WTC11 (cell line): ENCODE data around the gene CDH13. TPM values are rescaled to one million over a fixed set of nuclear protein-coding genes. Genes with fewer than 3 reads are reported as not detected.

ENCODE experiments used
- ATAC-seq: fragments of 200-7000 bp; cut with Tn5 transposase; 2 replicates; pipeline ENCODE4 v1.10.0; 2021; ENCODE audit warnings: mild to moderate bottlenecking, moderate library complexity
- CTCF ChIA-PET: fragments of 300-600 bp; sonication (Branson Sonifier 250); formaldehyde crosslinking; loops from one replicate; lab custom pipeline; 2021; ENCODE audit warnings: antibody characterized with exemption; lab: Charles Lee
- POLR2A ChIA-PET: fragments of 350-600 bp; sonication (Branson Sonifier 250); formaldehyde crosslinking; loops from one replicate; lab custom pipeline; 2021; ENCODE audit warnings: antibody characterized with exemption; lab: Charles Lee
- DNase-seq: peaks from one replicate; pipeline ENCODE4 v3.0.0; 2021; ENCODE audit warnings: low spot score
- H3K27ac Mint-ChIP-seq: 2 replicates; pipeline ENCODE4 v1.8.0; 2021; ENCODE audit warnings: mixed read lengths
- H3K27me3 Mint-ChIP-seq: 2 replicates; pipeline ENCODE4 v1.8.0; 2021; ENCODE audit warnings: low read depth, mild to moderate bottlenecking, moderate library complexity, mixed read lengths
- H3K36me3 Mint-ChIP-seq: 2 replicates; pipeline ENCODE4 v1.8.0; 2021; ENCODE audit warnings: mixed read lengths
- H3K4me1 Mint-ChIP-seq: 2 replicates; pipeline ENCODE4 v1.8.0; 2022; ENCODE audit warnings: mixed read lengths
- H3K4me3 Mint-ChIP-seq: 2 replicates; pipeline ENCODE4 v1.8.0; 2021; ENCODE audit warnings: mild to moderate bottlenecking, moderate library complexity, mixed read lengths
- H3K9me3 Mint-ChIP-seq: 2 replicates; pipeline ENCODE4 v1.8.0; 2021; ENCODE audit warnings: mixed read lengths
- CBFB ChIP-seq: sonication (generic); formaldehyde crosslinking; IDR thresholded peaks from 2 replicates; pipeline ENCODE4 v1.8.1; 2022; ENCODE audit warnings: mild to moderate bottlenecking, low read depth, missing genetic modification reagents
- ELF4 ChIP-seq: sonication (generic); formaldehyde crosslinking; IDR thresholded peaks from 2 replicates; pipeline ENCODE4 v1.8.1; 2022; ENCODE audit warnings: low read depth, mild to moderate bottlenecking, moderate library complexity, missing genetic modification reagents
- ESRRA ChIP-seq: sonication (generic); formaldehyde crosslinking; IDR thresholded peaks from 2 replicates; pipeline ENCODE4 v1.8.1; 2022; ENCODE audit warnings: mild to moderate bottlenecking, missing genetic modification reagents, borderline replicate concordance
- GTF2I ChIP-seq: fragments of 250-450 bp; sonication (Bioruptor Pico); conservative IDR thresholded peaks from 2 replicates; pipeline ENCODE4 v1.4.0; 2021; ENCODE audit warnings: mild to moderate bottlenecking
- MXD4 ChIP-seq: fragments of 250-450 bp; sonication (Bioruptor Pico); IDR thresholded peaks from 2 replicates; pipeline ENCODE4 v1.8.0; 2021; ENCODE audit warnings: mild to moderate bottlenecking, moderate library complexity, borderline replicate concordance
- NR3C1 ChIP-seq: sonication (generic); formaldehyde crosslinking; conservative IDR thresholded peaks from 2 replicates; pipeline ENCODE4 v1.8.1; 2023; ENCODE audit warnings: low read depth, mild to moderate bottlenecking, missing genetic modification reagents
- OVOL2 ChIP-seq: fragments of 250-450 bp; sonication (Bioruptor Pico); IDR thresholded peaks from 2 replicates; pipeline ENCODE4 v1.9.0; 2021; ENCODE audit warnings: mild to moderate bottlenecking, borderline replicate concordance
- SOX15 ChIP-seq: fragments of 250-450 bp; sonication (Bioruptor Pico); IDR thresholded peaks from 2 replicates; pipeline ENCODE4 v1.9.0; 2021; ENCODE audit warnings: mild to moderate bottlenecking
- ZNF121 ChIP-seq: sonication (generic); formaldehyde crosslinking; IDR thresholded peaks from 2 replicates; pipeline ENCODE4 v1.8.0; 2023; ENCODE audit warnings: missing genetic modification reagents
- total RNA-seq: library from RNA; stranded (reverse); gene quantifications from 3 replicates; pipeline ENCODE4 v1.2.3, GENCODE V29; 2021
- TF ChIP-seq, protein P1 (sequence below): sonication (generic); formaldehyde crosslinking; IDR thresholded peaks from 2 replicates; pipeline ENCODE4 v1.8.0; 2022; ENCODE audit warnings: missing genetic modification reagents
- TF ChIP-seq, protein P2 (sequence below): fragments of 250-450 bp; sonication (Bioruptor Pico); conservative IDR thresholded peaks from 2 replicates; pipeline ENCODE4 v1.9.0; 2021; ENCODE audit warnings: mild to moderate bottlenecking
- TF ChIP-seq, protein P3 (sequence below): sonication (generic); formaldehyde crosslinking; IDR thresholded peaks from 2 replicates; pipeline ENCODE4 v1.8.1; 2022; ENCODE audit warnings: mild to moderate bottlenecking, moderate library complexity, missing genetic modification reagents
- TF ChIP-seq, protein P4 (sequence below): fragments of 250-450 bp; sonication (Bioruptor Pico); IDR thresholded peaks from 2 replicates; pipeline ENCODE4 v1.9.0; 2021; ENCODE audit warnings: mild to moderate bottlenecking, borderline replicate concordance
- TF ChIP-seq, protein P5 (sequence below): sonication (generic); formaldehyde crosslinking; IDR thresholded peaks from 2 replicates; pipeline ENCODE4 v1.8.1; 2022; ENCODE audit warnings: missing genetic modification reagents, borderline replicate concordance

The CDH13 gene
- total RNA-seq, 1 experiment from 2014 or later = 0.81 TPM

DNA sequence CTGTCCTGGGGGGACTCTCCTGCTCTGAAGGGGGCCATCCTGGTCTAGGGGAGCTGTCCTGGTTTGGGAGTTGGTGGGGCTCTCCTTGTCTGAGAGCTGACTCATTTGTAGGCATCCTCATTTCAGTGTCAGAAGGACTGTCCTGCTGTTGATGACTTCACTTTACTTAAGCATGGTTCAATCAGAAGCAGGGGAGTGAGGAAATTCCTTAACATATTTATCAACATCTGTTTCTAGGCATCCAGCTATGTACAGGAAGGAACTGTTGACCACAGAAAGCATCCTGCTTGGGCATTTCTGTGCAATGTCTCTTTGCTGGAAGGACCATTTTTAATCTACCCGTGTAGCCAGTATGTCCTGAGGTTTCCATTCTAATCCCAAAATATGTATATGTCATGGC lies 678.3 kb downstream of the CDH13 start:
- DNase-seq (no peak), ATAC-seq (no peak)
- TF ChIP-seq, protein P1, sequence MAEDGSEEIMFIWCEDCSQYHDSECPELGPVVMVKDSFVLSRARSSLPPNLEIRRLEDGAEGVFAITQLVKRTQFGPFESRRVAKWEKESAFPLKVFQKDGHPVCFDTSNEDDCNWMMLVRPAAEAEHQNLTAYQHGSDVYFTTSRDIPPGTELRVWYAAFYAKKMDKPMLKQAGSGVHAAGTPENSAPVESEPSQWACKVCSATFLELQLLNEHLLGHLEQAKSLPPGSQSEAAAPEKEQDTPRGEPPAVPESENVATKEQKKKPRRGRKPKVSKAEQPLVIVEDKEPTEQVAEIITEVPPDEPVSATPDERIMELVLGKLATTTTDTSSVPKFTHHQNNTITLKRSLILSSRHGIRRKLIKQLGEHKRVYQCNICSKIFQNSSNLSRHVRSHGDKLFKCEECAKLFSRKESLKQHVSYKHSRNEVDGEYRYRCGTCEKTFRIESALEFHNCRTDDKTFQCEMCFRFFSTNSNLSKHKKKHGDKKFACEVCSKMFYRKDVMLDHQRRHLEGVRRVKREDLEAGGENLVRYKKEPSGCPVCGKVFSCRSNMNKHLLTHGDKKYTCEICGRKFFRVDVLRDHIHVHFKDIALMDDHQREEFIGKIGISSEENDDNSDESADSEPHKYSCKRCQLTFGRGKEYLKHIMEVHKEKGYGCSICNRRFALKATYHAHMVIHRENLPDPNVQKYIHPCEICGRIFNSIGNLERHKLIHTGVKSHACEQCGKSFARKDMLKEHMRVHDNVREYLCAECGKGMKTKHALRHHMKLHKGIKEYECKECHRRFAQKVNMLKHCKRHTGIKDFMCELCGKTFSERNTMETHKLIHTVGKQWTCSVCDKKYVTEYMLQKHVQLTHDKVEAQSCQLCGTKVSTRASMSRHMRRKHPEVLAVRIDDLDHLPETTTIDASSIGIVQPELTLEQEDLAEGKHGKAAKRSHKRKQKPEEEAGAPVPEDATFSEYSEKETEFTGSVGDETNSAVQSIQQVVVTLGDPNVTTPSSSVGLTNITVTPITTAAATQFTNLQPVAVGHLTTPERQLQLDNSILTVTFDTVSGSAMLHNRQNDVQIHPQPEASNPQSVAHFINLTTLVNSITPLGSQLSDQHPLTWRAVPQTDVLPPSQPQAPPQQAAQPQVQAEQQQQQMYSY = no peak
- no peak for TF ChIP-seq ZNF121 (CRISPR knock-in tag)
- TF ChIP-seq, protein P2, sequence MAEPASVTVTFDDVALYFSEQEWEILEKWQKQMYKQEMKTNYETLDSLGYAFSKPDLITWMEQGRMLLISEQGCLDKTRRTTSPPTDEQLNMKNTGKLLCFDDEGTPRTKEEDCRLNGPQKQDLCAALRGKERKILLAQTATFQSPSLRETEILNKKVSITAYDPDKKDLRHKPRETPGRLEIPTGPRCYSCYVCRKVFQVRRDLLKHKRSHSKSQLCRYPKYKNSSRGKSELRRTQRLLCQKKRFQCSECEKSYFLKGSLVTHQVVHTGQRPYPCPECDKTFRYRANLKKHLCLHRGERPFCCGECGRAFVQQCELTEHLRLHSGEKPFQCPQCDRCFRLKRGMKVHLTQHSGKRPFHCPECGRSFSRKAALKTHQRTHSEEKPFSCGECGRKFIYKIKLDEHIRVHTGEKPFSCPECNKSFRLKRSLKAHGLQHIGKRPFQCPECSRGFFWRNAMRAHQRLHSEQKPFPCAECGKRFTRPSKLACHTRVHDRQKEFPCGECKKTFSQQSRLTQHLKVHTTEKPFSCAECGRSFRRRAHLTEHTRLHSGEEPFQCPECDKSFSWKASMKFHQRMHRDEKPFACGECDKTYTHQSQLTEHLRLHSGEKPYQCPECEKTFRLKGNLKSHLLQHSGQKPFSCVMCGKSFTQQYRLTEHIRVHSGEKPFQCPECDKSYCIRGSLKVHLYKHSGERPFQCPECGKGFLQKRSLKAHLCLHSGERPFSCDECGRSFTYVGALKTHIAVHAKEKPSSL (CRISPR knock-in tag) = no peak
- TF ChIP-seq ESRRA = no peak
- no peak for TF ChIP-seq SOX15 (CRISPR knock-in tag)
- TF ChIP-seq OVOL2 = no peak
- TF ChIP-seq NR3C1 = no peak
- no peak for TF ChIP-seq GTF2I (CRISPR knock-in tag)
- TF ChIP-seq, protein P3, sequence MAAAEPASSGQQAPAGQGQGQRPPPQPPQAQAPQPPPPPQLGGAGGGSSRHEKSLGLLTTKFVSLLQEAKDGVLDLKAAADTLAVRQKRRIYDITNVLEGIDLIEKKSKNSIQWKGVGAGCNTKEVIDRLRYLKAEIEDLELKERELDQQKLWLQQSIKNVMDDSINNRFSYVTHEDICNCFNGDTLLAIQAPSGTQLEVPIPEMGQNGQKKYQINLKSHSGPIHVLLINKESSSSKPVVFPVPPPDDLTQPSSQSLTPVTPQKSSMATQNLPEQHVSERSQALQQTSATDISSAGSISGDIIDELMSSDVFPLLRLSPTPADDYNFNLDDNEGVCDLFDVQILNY (CRISPR knock-in tag) = no peak
- TF ChIP-seq CBFB (CRISPR knock-in tag) = no peak
- TF ChIP-seq MXD4 (CRISPR knock-in tag) = no peak
- TF ChIP-seq, protein P4, sequence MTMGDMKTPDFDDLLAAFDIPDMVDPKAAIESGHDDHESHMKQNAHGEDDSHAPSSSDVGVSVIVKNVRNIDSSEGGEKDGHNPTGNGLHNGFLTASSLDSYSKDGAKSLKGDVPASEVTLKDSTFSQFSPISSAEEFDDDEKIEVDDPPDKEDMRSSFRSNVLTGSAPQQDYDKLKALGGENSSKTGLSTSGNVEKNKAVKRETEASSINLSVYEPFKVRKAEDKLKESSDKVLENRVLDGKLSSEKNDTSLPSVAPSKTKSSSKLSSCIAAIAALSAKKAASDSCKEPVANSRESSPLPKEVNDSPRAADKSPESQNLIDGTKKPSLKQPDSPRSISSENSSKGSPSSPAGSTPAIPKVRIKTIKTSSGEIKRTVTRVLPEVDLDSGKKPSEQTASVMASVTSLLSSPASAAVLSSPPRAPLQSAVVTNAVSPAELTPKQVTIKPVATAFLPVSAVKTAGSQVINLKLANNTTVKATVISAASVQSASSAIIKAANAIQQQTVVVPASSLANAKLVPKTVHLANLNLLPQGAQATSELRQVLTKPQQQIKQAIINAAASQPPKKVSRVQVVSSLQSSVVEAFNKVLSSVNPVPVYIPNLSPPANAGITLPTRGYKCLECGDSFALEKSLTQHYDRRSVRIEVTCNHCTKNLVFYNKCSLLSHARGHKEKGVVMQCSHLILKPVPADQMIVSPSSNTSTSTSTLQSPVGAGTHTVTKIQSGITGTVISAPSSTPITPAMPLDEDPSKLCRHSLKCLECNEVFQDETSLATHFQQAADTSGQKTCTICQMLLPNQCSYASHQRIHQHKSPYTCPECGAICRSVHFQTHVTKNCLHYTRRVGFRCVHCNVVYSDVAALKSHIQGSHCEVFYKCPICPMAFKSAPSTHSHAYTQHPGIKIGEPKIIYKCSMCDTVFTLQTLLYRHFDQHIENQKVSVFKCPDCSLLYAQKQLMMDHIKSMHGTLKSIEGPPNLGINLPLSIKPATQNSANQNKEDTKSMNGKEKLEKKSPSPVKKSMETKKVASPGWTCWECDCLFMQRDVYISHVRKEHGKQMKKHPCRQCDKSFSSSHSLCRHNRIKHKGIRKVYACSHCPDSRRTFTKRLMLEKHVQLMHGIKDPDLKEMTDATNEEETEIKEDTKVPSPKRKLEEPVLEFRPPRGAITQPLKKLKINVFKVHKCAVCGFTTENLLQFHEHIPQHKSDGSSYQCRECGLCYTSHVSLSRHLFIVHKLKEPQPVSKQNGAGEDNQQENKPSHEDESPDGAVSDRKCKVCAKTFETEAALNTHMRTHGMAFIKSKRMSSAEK = no peak
- no peak for TF ChIP-seq ELF4 (CRISPR knock-in tag)
- TF ChIP-seq, protein P5, sequence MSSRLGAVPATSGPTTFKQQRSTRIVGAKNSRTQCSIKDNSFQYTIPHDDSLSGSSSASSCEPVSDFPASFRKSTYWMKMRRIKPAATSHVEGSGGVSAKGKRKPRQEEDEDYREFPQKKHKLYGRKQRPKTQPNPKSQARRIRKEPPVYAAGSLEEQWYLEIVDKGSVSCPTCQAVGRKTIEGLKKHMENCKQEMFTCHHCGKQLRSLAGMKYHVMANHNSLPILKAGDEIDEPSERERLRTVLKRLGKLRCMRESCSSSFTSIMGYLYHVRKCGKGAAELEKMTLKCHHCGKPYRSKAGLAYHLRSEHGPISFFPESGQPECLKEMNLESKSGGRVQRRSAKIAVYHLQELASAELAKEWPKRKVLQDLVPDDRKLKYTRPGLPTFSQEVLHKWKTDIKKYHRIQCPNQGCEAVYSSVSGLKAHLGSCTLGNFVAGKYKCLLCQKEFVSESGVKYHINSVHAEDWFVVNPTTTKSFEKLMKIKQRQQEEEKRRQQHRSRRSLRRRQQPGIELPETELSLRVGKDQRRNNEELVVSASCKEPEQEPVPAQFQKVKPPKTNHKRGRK (CRISPR knock-in tag) = no peak
- Mint-ChIP-seq H3K27me3 (no peaks in the 10 kb centered on the region; the same call in 1 of the 2 replicates), H3K27ac (no peak overlapping the region), H3K9me3 (no peaks in the 10 kb centered on the region), H3K4me3 (no peak overlapping the region), H3K4me1 (peaks cover 5% of the 10 kb centered on the region), H3K36me3 (no peaks in the 10 kb centered on the region)
- ChIA-PET CTCF (interaction anchor here (1.2 kb wide), 1 partner anchor 51 kb away, joined by 3 read pairs; no protein-coding TSS in a partner anchor), POLR2A (no interaction called here)
